BJ (cell line): ENCODE measurements around the gene HOXD13. TPM values are rescaled to one million over a fixed set of nuclear protein-coding genes. Genes with fewer than 3 reads are reported as not detected.

Source experiments
- CTCF ChIA-PET: fragments of 350-600 bp; formaldehyde crosslinking; extraction: SDS; loops from one replicate; lab custom pipeline; 2021; ENCODE audit warnings: antibody characterized with exemption, inconsistent platforms; lab: Yijun Ruan, JAX
- POLR2A ChIA-PET: fragments of 300-600 bp; sonication (Branson Sonifier 250); formaldehyde crosslinking; extraction: SDS; loops from one replicate; lab custom pipeline; 2021; ENCODE audit warnings: antibody characterized with exemption; lab: Charles Lee
- DNase-seq: peaks from one replicate; pipeline ENCODE4 v3.0.0-alpha.2; 2011; ENCODE audit warnings: low read depth
- H3K27me3 ChIP-seq: 2 replicates; pipeline ENCODE4 v1.6.0; 2011; ENCODE audit warnings: low read length; ENCODE audit not compliant: control insufficient read depth, insufficient read depth
- H3K36me3 ChIP-seq: 2 replicates; pipeline ENCODE4 v1.5.1; 2011; ENCODE audit warnings: low read length; ENCODE audit not compliant: control insufficient read depth, insufficient read depth
- H3K4me3 ChIP-seq: 2 replicates; pipeline ENCODE4 v1.5.1; 2011; ENCODE audit warnings: low read depth, mild to moderate bottlenecking, control low read depth, low read length
- CTCF ChIP-seq: IDR thresholded peaks from 2 replicates; pipeline ENCODE4 v1.5.1; 2011; ENCODE audit warnings: low read depth, mild to moderate bottlenecking, control low read depth, inconsistent platforms, low read length, moderate library complexity; ENCODE audit not compliant: insufficient read depth
- polyA plus RNA-seq: library from polyadenylated mRNA; depleted of rRNA; stranded (reverse); fragments of >200 nt; gene quantifications from 2 replicates; pipeline ENCODE4 v1.2.3, GENCODE V29; 2011

The HOXD13 gene
- polyA plus RNA-seq, 1 experiment: 0.43 TPM

GRCh38 chr2:176091329-176092258 lies 927 bp upstream of the HOXD13 start:
- TF ChIP-seq CTCF: no peak
- ChIA-PET POLR2A (no interaction called here), CTCF (interaction anchor here (0.6 to 0.9 kb wide), 4 partner anchors 12 to 1392 kb away, joined by 3 to 5 read pairs (median 4); no protein-coding TSS in a partner anchor)
- Histone ChIP-seq H3K4me3 (no peak overlapping the region), H3K36me3 (no peaks in the 10 kb centered on the region), H3K27me3 (peaks cover 36% of the 10 kb centered on the region)
- no peak for DNase-seq

- Histone ChIP-seq H3K27me3 (peaks cover 40% of the 10 kb centered on the region), H3K4me3 (peak overlapping the region; percentile 35), H3K36me3 (no peaks in the 10 kb centered on the region)
- POLR2A ChIA-PET: no interaction called here
- CTCF ChIA-PET: interaction anchor here (0.6 to 1.0 kb wide), 2 partner anchors 682 to 726 kb away, joined by 3 read pairs; no protein-coding TSS in a partner anchor
- no peak for DNase-seq
- peak; percentile 53 for TF ChIP-seq CTCF
Observed at GRCh38 chr2:176093145-176093897, 800 bp downstream of the HOXD13 start.

GRCh38 chr2:176093898-176094249 lies 1.4 kb downstream of the HOXD13 start:
- no peak for TF ChIP-seq CTCF
- no peaks in the 10 kb centered on the region for H3K36me3 ChIP-seq
- H3K4me3 ChIP-seq: peak overlapping the region; percentile 35
- no peak for DNase-seq
- peaks cover 42% of the 10 kb centered on the region for H3K27me3 ChIP-seq
- ChIA-PET CTCF (interaction anchor here (1.0 kb wide), 1 partner anchor 726 kb away, joined by 3 read pairs; no protein-coding TSS in a partner anchor), POLR2A (no interaction called here)

GRCh38 chr2:176094349-176094748 lies 1.8 kb downstream of the HOXD13 start:
- peaks cover 39% of the 10 kb centered on the region for H3K27me3 ChIP-seq
- DNase-seq: no peak
- no peaks in the 10 kb centered on the region for H3K36me3 ChIP-seq
- no peak overlapping the region for H3K4me3 ChIP-seq
- POLR2A ChIA-PET: no interaction called here
- TF ChIP-seq CTCF: no peak
- CTCF ChIA-PET: interaction anchor here (0.6 to 4.6 kb wide), 2 partner anchors 408 to 728 kb away, joined by 3 to 43 read pairs; no protein-coding TSS in a partner anchor

GRCh38 chr2:176095421-176095820 lies 2.9 kb downstream of the HOXD13 start:
- ChIA-PET POLR2A (no interaction called here), CTCF (interaction anchor here (0.8 to 4.6 kb wide), 6 partner anchors 9 to 844 kb away, joined by 3 to 48 read pairs (median 32); partner anchors contain the start of gene EVX2)
- Histone ChIP-seq H3K4me3 (no peak overlapping the region), H3K27me3 (peaks cover 34% of the 10 kb centered on the region), H3K36me3 (no peaks in the 10 kb centered on the region)
- TF ChIP-seq CTCF: no peak
- DNase-seq: no peak
